Astrocyte of the cerebellum (primary cell): Measurements from ENCODE around the gene USP8.

Experiments used
- DNase-seq: peaks from one replicate; pipeline ENCODE4 v3.0.0-alpha.2; 2011; ENCODE audit warnings: low read depth
- H3K4me3 ChIP-seq: 2 replicates; pipeline ENCODE4 v1.5.1; 2011; ENCODE audit warnings: mild to moderate bottlenecking, low read depth, low read length, moderate library complexity
- CTCF ChIP-seq: IDR thresholded peaks from 2 replicates; pipeline ENCODE4 v1.5.1; 2012; ENCODE audit warnings: low read length, low read depth, moderate library complexity, mild to moderate bottlenecking; ENCODE audit errors: missing control alignments
- in situ Hi-C: cut with HindIII; loops from 2 replicates; pipeline ENCODE4 v1.10.0; 2017; ENCODE audit warnings: low sequenced_read_pairs

USP8 gene

DNA sequence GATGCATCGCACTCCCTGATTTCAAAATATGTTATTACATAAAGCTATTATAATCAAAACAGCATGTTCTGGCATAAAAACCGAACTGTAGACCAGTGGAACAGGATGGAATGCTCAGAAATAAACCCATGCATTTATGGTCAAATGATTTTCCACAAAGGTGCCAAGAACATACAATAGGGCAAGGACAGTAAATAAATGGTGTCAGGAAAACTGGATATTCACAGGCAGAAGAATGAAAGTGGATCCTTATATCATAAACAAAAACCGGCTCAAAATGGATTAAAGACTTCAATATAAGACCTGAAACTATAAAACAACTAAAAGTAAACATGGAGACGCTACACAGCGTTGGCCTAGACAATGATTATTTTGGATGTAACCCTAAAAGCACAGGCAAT, 99.6 kb downstream of the USP8 start:
- no peak for TF ChIP-seq CTCF

DNA sequence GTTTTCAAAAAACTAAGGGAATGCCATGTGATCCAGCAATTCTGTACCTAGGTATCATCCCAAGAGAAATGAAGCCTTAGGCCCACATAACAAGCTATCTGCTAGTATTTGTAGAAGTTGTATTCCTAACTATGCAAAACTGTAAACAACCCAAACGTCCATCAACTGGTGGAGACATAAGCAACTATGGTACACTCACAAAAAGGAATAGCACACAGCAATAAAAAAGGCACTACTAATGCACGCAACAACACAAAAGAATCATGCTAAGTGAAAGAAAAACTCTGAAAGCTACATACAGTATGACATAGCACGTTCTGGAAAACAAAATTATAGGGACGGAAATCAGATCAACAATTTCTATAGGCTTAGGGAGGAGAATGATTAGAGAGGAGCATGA, 107.0 kb downstream of the USP8 start:
- no peak for TF ChIP-seq CTCF
- in situ Hi-C loops = no loop called here
- no peak overlapping the region for H3K4me3 ChIP-seq
- no peak for DNase-seq

More for the DNA sequence above, 99.6 kb downstream of the USP8 start:
- H3K4me3 ChIP-seq = no peak overlapping the region
- no peak for DNase-seq
- in situ Hi-C loops = no loop called here

DNA sequence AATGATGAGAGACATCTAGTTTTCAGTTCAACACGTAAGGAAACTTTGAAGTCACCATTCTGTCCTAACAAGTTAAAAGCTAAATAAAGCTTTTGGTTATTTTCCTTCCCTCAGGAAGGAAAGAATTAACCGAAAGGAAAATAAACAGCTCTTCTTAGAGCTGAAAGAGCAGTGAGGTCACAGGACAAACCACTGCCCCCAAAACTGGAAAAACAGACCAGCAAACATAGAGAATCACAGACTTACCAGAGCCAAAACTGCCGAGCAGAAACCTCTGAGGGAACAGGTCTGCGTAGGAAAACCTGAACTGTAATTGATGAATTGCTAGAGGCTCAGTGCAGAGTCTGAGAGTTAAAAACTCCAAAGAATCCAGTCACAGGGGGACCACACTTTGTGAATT, 107.6 kb downstream of the USP8 start:
- in situ Hi-C loops = no loop called here
- no peak for TF ChIP-seq CTCF
- no peak overlapping the region for H3K4me3 ChIP-seq
- DNase-seq = no peak

- no peak overlapping the region for H3K4me3 ChIP-seq
- no peak for TF ChIP-seq CTCF
- DNase-seq = no peak
- in situ Hi-C loops = no loop called here
Measured at GRCh38 chr15:50542887-50543210, 118.6 kb downstream of the USP8 start.

DNA sequence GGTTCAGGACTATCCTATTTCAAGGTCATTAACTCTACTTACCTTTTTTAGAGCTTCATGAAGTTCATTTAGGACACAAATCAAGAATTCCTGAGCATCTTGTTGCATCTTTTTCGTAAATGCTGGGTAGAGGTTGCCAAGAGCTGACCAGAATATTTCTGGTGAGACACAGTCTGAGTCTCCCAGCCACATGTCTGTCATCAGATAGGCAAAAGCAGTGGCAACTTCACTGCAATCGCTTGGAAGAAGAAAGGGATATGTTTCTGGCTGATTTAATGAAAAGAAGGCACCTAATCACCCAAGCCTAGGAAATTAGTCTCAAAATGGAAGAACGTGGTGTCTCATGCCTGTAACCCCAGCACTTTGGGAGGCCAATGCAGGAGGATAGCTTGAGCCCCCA, 119.4 kb downstream of the USP8 start:
- no peak overlapping the region for H3K4me3 ChIP-seq
- TF ChIP-seq CTCF = no peak
- in situ Hi-C loops = no loop called here
- DNase-seq = no peak

DNA sequence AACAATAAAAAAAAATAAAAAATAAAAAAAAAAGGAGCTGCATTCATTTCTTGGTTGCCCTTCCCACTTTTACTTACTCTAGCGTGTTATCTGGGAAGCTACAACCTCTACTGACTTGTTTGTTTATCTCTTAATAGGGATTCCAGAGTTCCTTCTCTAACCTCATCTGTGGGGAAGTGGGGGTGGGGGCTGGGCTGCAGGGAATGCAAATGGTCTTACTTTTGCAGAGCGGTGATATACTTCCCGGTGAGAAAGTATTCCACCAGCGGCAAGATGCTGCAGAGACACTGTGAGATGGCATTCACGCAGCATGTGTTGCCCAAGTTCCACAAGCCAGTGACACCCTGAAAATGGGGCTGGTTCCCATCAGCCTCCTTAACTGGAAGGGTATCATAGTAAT, 120.2 kb downstream of the USP8 start:
- TF ChIP-seq CTCF = no peak
- DNase-seq = no peak
- H3K4me3 ChIP-seq = no peak overlapping the region
- in situ Hi-C loops = no loop called here

- H3K4me3 ChIP-seq = no peak within 1 kb of the TSS
- in situ Hi-C loops = no loop called here
- no peak for TF ChIP-seq CTCF
Measured at GRCh38 chr15:50546566-50546965, 122.4 kb downstream of the USP8 start, which contains the start of gene USP50. Gene USP50, minus strand, starts transcription at chr15:50546666. Its CDS starts 141 bp downstream, at chr15:50546525.

More at GRCh38 chr15:50546566-50546965, 122.4 kb downstream of the USP8 start, which contains the start of gene USP50:
- no peak for DNase-seq
